IMR-90 (cell line): ENCODE results near the gene DMD. TPM values are rescaled to one million over a fixed set of nuclear protein-coding genes. Genes with fewer than 3 reads are reported as not detected.

ENCODE experiments used
- ATAC-seq: fragments of 200-7000 bp; cut with Tn5 transposase; 2 replicates; pipeline ENCODE4 v1.9.1; 2020; ENCODE audit warnings: low read depth, mild to moderate bottlenecking, moderate library complexity
- BruUV-seq: library from RNA; stranded (reverse); fragments of 400-500 nt; replicated peaks from 2 replicates; lab custom pipeline; 2021; lab: Mats Ljungman, UMichigan
- CTCF ChIA-PET: fragments of 300-600 bp; formaldehyde crosslinking; extraction: SDS; loops from one replicate; lab custom pipeline; 2021; ENCODE audit warnings: antibody characterized with exemption; lab: Yijun Ruan, JAX
- POLR2A ChIA-PET: fragments of 300-600 bp; sonication (Branson Sonifier 250); formaldehyde crosslinking; loops from one replicate; lab custom pipeline; 2022; ENCODE audit warnings: antibody characterized with exemption; ENCODE audit not compliant: unreplicated experiment; lab: Charles Lee
- DNase-seq: peaks from one replicate; pipeline ENCODE4 v3.0.0; 2013
- H2AFZ ChIP-seq: replicated peaks from 2 replicates; pipeline ENCODE3; 2013; ENCODE audit warnings: low read length, mild to moderate bottlenecking; ENCODE audit not compliant: poor library complexity
- H2AK5ac ChIP-seq: 2 replicates; pipeline ENCODE4 v1.6.1; 2013; ENCODE audit warnings: low read depth, low read length, inconsistent platforms
- H2AK9ac ChIP-seq: replicated peaks from 2 replicates; pipeline ENCODE3; 2013; ENCODE audit warnings: mild to moderate bottlenecking, low read depth, low read length, moderate library complexity; ENCODE audit not compliant: poor library complexity
- H2BK120ac ChIP-seq: 2 replicates; pipeline ENCODE4 v1.6.1; 2013; ENCODE audit warnings: low read depth, low read length, inconsistent platforms
- H2BK15ac ChIP-seq: 3 replicates; pipeline ENCODE4 v1.6.1; 2013; ENCODE audit warnings: low read depth, low read length, inconsistent platforms
- H2BK20ac ChIP-seq: 2 replicates; pipeline ENCODE4 v1.6.1; 2013; ENCODE audit warnings: low read depth, mild to moderate bottlenecking, inconsistent platforms, low read length, moderate library complexity
- H2BK5ac ChIP-seq: 2 replicates; pipeline ENCODE4 v1.6.1; 2013; ENCODE audit warnings: mild to moderate bottlenecking, low read depth, low read length, inconsistent platforms; ENCODE audit not compliant: poor library complexity, severe bottlenecking
- H3K14ac ChIP-seq: replicated peaks from 2 replicates; pipeline ENCODE4 v1.6.1; 2013; ENCODE audit warnings: low read depth, low read length, inconsistent platforms
- H3K18ac ChIP-seq: 2 replicates; pipeline ENCODE4 v1.6.1; 2013; ENCODE audit warnings: low read depth, low read length, control low read depth
- H3K23ac ChIP-seq: 2 replicates; pipeline ENCODE4 v1.6.1; 2013; ENCODE audit warnings: low read depth, low read length, inconsistent platforms
- H3K27ac ChIP-seq: 2 replicates; pipeline ENCODE4 v1.5.1; 2013; ENCODE audit warnings: mild to moderate bottlenecking, control low read depth, low read length; ENCODE audit not compliant: insufficient read depth
- H3K27me3 ChIP-seq: 2 replicates; pipeline ENCODE4 v1.6.1; 2013; ENCODE audit warnings: low read length; ENCODE audit not compliant: control insufficient read depth, insufficient read depth
- H3K36me3 ChIP-seq: 2 replicates; pipeline ENCODE4 v1.6.1; 2013; ENCODE audit warnings: low read length, mixed read lengths; ENCODE audit not compliant: control insufficient read depth, insufficient read depth
- H3K4ac ChIP-seq: 2 replicates; pipeline ENCODE4 v1.6.1; 2013; ENCODE audit warnings: low read depth, low read length, inconsistent platforms
- H3K4me1 ChIP-seq: 2 replicates; pipeline ENCODE4 v1.6.1; 2013; ENCODE audit warnings: low read length, mixed read lengths; ENCODE audit not compliant: control insufficient read depth, insufficient read depth
- H3K4me2 ChIP-seq: 2 replicates; pipeline ENCODE4 v1.6.1; 2013; ENCODE audit warnings: low read depth, mild to moderate bottlenecking, control low read depth, low read length, moderate library complexity
- H3K4me3 ChIP-seq: 2 replicates; pipeline ENCODE4 v1.5.1; 2013; ENCODE audit warnings: low read depth, mild to moderate bottlenecking, control low read depth, low read length, moderate library complexity; ENCODE audit not compliant: insufficient read depth
- H3K56ac ChIP-seq: 2 replicates; pipeline ENCODE4 v1.6.1; 2013; ENCODE audit warnings: low read length, inconsistent platforms; ENCODE audit not compliant: insufficient read depth; ENCODE audit errors: extremely low read depth
- H3K79me1 ChIP-seq, 2 experiments: 2 replicates each; pipeline ENCODE4 v1.6.1; 2013; ENCODE audit warnings: low read length in 2 of 2, inconsistent platforms in 1 of 2, low read depth in 1 of 2
- H3K9ac ChIP-seq: 2 replicates; pipeline ENCODE4 v1.6.1; 2013; ENCODE audit warnings: low read depth, low read length, control low read depth
- H3K9me1 ChIP-seq: 2 replicates; pipeline ENCODE4 v1.6.1; 2013; ENCODE audit warnings: low read length, inconsistent platforms; ENCODE audit not compliant: insufficient read depth
- H3K9me3 ChIP-seq: 2 replicates; pipeline ENCODE4 v1.6.1; 2013; ENCODE audit warnings: low read length; ENCODE audit not compliant: control insufficient read depth, insufficient read depth
- H4K20me1 ChIP-seq: 2 replicates; pipeline ENCODE4 v1.6.1; 2013; ENCODE audit warnings: low read length, inconsistent platforms; ENCODE audit not compliant: insufficient read depth
- H4K5ac ChIP-seq: 2 replicates; pipeline ENCODE4 v1.6.1; 2013; ENCODE audit warnings: mild to moderate bottlenecking, low read depth, low read length, control low read depth
- H4K8ac ChIP-seq, 2 experiments: 2 replicates each; pipeline ENCODE4 v1.6.1; 2013; ENCODE audit warnings: low read depth in 2 of 2, low read length in 2 of 2, control low read depth in 1 of 2, inconsistent platforms in 1 of 2
- H4K91ac ChIP-seq: 2 replicates; pipeline ENCODE4 v1.6.1; 2013; ENCODE audit warnings: low read depth, low read length, inconsistent platforms; ENCODE audit not compliant: insufficient read depth
- BHLHE40 ChIP-seq: fragments of 150-350 bp; IDR thresholded peaks from 2 replicates; pipeline ENCODE4 v1.6.1; 2016; ENCODE audit warnings: mild to moderate bottlenecking, low read depth, low read length
- CEBPB ChIP-seq: IDR thresholded peaks from 2 replicates; pipeline ENCODE4 v1.6.1; 2012; ENCODE audit warnings: low read depth, low read length, improper control_type of control experiment
- MAZ ChIP-seq: IDR thresholded peaks from 2 replicates; pipeline ENCODE4 v1.6.1; 2012; ENCODE audit warnings: low read depth, mild to moderate bottlenecking, low read length, improper control_type of control experiment, moderate library complexity, borderline replicate concordance
- MXI1 ChIP-seq: IDR thresholded peaks from 2 replicates; pipeline ENCODE4 v1.6.1; 2012; ENCODE audit warnings: low read depth, mild to moderate bottlenecking, low read length, moderate library complexity, borderline replicate concordance
- POLR2A ChIP-seq: IDR thresholded peaks from 2 replicates; pipeline ENCODE4 v1.6.1; 2012; ENCODE audit warnings: mild to moderate bottlenecking, low read depth, low read length
- RCOR1 ChIP-seq: IDR thresholded peaks from 2 replicates; pipeline ENCODE4 v1.6.1; 2012; ENCODE audit warnings: mild to moderate bottlenecking, low read length, improper control_type of control experiment; ENCODE audit not compliant: insufficient replicate concordance
- RFX5 ChIP-seq: IDR thresholded peaks from 2 replicates; pipeline ENCODE4 v1.8.0; 2012; ENCODE audit warnings: low read depth, mild to moderate bottlenecking, low read length, moderate library complexity
- whole genome bisulfite sequencing, 2 experiments: methylation state at CpG; one replicate each; pipeline versions ENCODE4 v1.1.5 to v1.1.7; 2013; ENCODE audit warnings: missing lambda C conversion rate in 2 of 2; ENCODE audit not compliant: insufficient read length in 1 of 2; ENCODE audit errors: extremely low coverage in 2 of 2; 5-methylcytosine and 5-hydroxymethylcytosine counted together
- dilution Hi-C: fragments of 300-500 bp; cut with HindIII; formaldehyde crosslinking; loops from one replicate; pipeline ENCODE4 v1.14.3; 2018; ENCODE audit warnings: low sequenced_read_pairs; ENCODE audit not compliant: unreplicated experiment
- in situ Hi-C: fragments of 300-500 bp; cut with MboI; formaldehyde crosslinking; loops from 3 replicates; pipeline ENCODE4 v1.14.3; 2019; ENCODE audit warnings: low sequenced_read_pairs, inconsistent platforms, mixed read lengths
- intact Hi-C: fragments of 100-400 bp; cut with micrococcal nuclease; formaldehyde crosslinking; loops from 2 replicates; pipeline ENCODE4 v1.10.0; 2022
- polyA plus RNA-seq, 3 experiments: library from polyadenylated mRNA; depleted of rRNA; stranded (reverse); fragments of >200 nt; gene quantifications; 2 replicates each; pipeline ENCODE4 v1.2.3, GENCODE V29; 2012; ENCODE audit warnings: low replicate concordance in 1 of 3
- total RNA-seq: library from RNA; depleted of rRNA; stranded (reverse); fragments of >200 nt; gene quantifications from 2 replicates; pipeline ENCODE4 v1.2.3, GENCODE V29; 2012
- TF ChIP-seq, protein P1 (sequence below): fragments of 150-350 bp; IDR thresholded peaks from 2 replicates; pipeline ENCODE4 v1.6.1; 2017; ENCODE audit warnings: mild to moderate bottlenecking, antibody characterized with exemption, low read length, low read depth
- TF ChIP-seq, protein P2 (sequence below): fragments of 150-350 bp; IDR thresholded peaks from 2 replicates; pipeline ENCODE4 v1.6.1; 2016; ENCODE audit warnings: low read depth, mild to moderate bottlenecking, low read length, moderate library complexity, borderline replicate concordance
- TF ChIP-seq, protein P3 (sequence below): conservative IDR thresholded peaks from 2 replicates; pipeline ENCODE4 v1.5.1; 2012; ENCODE audit warnings: mild to moderate bottlenecking, low read depth, low read length, improper control_type of control experiment

DMD gene
- total and polyA plus RNA-seq, 2 of the 4 experiments (the other 2 are of a cell fraction) = 6.6 to 11.8 TPM

DNA sequence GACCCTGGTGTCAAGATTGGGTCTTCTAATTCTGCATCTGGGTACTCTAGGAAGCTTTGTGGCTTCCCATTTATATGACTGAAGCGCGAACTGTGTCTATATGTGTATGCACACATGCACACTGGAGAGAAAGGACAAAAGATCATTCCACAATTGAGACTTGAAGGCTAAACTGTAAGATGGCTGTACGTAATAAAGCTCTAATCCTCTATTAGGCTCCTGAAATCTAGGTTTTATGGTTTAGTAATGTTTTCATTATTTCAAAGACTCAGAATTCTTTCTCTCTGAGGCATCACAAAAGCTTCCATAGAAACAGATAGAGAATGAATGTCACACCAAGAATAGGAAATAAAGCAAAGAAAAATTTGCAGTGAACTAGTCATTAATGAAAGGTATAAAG lies 1818.8 kb downstream of the DMD start:
- H3K27ac ChIP-seq = no peak overlapping the region
- no peak overlapping the region for H2BK20ac ChIP-seq
- H3K27me3 ChIP-seq = no peaks in the 10 kb centered on the region
- intact Hi-C loops (no loop called here), in situ Hi-C loops (no loop called here), dilution Hi-C loops (no loop called here)
- no peak overlapping the region for H2AK9ac ChIP-seq
- no peak overlapping the region for H2AK5ac ChIP-seq
- H3K14ac ChIP-seq = 0 out of 2 replicates have a peak overlapping the region, but pooled peaks have one; percentile 9
- no peaks in the 10 kb centered on the region for H3K4me1 ChIP-seq
- no peak overlapping the region for H4K8ac ChIP-seq
- H3K9me1 ChIP-seq = no peaks in the 10 kb centered on the region
- ATAC-seq = no peak
- no peak overlapping the region for H4K5ac ChIP-seq
- no peak overlapping the region for H3K9ac ChIP-seq
- H3K4me3 ChIP-seq = no peak overlapping the region
- no peak overlapping the region for H2AFZ ChIP-seq
- no peaks in the 10 kb centered on the region for H3K36me3 ChIP-seq
- H2BK5ac ChIP-seq = no peak overlapping the region
- H3K79me1 ChIP-seq = no peaks in the 10 kb centered on the region
- peak; percentile 10 for DNase-seq
- no peak overlapping the region for H2BK120ac ChIP-seq
- TF ChIP-seq RFX5 (no peak), MXI1 (no peak), POLR2A (no peak), CEBPB (no peak), BHLHE40 (no peak), MAZ (no peak), RCOR1 (no peak)
- TF ChIP-seq, protein P1, sequence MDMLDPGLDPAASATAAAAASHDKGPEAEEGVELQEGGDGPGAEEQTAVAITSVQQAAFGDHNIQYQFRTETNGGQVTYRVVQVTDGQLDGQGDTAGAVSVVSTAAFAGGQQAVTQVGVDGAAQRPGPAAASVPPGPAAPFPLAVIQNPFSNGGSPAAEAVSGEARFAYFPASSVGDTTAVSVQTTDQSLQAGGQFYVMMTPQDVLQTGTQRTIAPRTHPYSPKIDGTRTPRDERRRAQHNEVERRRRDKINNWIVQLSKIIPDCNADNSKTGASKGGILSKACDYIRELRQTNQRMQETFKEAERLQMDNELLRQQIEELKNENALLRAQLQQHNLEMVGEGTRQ = no peak
- TF ChIP-seq, protein P2, sequence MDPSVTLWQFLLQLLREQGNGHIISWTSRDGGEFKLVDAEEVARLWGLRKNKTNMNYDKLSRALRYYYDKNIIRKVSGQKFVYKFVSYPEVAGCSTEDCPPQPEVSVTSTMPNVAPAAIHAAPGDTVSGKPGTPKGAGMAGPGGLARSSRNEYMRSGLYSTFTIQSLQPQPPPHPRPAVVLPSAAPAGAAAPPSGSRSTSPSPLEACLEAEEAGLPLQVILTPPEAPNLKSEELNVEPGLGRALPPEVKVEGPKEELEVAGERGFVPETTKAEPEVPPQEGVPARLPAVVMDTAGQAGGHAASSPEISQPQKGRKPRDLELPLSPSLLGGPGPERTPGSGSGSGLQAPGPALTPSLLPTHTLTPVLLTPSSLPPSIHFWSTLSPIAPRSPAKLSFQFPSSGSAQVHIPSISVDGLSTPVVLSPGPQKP = no peak
- TF ChIP-seq, protein P3, sequence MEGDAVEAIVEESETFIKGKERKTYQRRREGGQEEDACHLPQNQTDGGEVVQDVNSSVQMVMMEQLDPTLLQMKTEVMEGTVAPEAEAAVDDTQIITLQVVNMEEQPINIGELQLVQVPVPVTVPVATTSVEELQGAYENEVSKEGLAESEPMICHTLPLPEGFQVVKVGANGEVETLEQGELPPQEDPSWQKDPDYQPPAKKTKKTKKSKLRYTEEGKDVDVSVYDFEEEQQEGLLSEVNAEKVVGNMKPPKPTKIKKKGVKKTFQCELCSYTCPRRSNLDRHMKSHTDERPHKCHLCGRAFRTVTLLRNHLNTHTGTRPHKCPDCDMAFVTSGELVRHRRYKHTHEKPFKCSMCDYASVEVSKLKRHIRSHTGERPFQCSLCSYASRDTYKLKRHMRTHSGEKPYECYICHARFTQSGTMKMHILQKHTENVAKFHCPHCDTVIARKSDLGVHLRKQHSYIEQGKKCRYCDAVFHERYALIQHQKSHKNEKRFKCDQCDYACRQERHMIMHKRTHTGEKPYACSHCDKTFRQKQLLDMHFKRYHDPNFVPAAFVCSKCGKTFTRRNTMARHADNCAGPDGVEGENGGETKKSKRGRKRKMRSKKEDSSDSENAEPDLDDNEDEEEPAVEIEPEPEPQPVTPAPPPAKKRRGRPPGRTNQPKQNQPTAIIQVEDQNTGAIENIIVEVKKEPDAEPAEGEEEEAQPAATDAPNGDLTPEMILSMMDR = no peak
- ChIA-PET POLR2A (no interaction called here), CTCF (no interaction called here)
- H3K4me2 ChIP-seq = no peak overlapping the region
- no peaks in the 10 kb centered on the region for H3K9me3 ChIP-seq
- no peak overlapping the region; the same call in 2 of the 3 replicates for H2BK15ac ChIP-seq
- H3K23ac ChIP-seq = no peak overlapping the region
- H3K4ac ChIP-seq = no peak overlapping the region
- no peak overlapping the region for H3K56ac ChIP-seq
- WGBS, 2 experiments = no CpG with 5 or more reads among the region's 3 CpGs
- H4K20me1 ChIP-seq = no peaks in the 10 kb centered on the region
- no TSS peak for BruUV-seq
- no peak overlapping the region for H3K18ac ChIP-seq
- H4K91ac ChIP-seq = no peak overlapping the region
